Ovary (tissue), 3 donors: ENCODE data around the gene KCTD19.

Experiments used
- POLR2A ChIP-seq: fragments of 450-650 bp; IDR thresholded peaks from one replicate; pipeline ENCODE4 v1.6.1; 2017; ENCODE audit warnings: antibody characterized with exemption, mild to moderate bottlenecking, moderate library complexity
- TF ChIP-seq, protein P1 (sequence below), 3 donors: fragments of 450-650 bp in 2 of 3; fragments of 200-600 bp in 1 of 3; IDR thresholded peaks; one replicate each; pipeline versions ENCODE4 v1.5.1 to v1.8.0; 2016 to 2022; ENCODE audit warnings: antibody characterized with exemption in 3 of 3, mild to moderate bottlenecking in 1 of 3
- donor health status: DM: no; HTN: no; CAD: no.

DNA sequence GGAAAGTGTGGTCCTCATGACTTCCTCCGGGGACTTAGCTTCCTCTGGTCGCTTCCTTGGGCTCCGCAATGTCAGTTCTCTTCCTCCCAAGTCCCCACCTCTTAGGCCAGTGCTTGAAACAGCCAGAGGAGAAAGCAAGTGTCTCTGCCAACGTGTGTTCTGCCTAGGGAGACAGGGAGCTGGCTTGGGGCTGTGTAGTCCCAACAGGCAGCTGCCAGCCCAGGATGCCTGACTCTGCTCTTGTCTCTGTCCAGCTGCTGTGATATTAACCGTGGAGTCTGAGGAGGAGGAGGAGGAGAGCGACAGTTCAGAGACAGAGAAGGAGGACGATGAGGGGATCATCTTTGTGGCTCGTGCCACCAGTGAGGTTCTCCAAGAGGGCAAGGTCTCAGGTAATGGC, 60.7 kb downstream of the KCTD19 start:
- TF ChIP-seq, protein P1, sequence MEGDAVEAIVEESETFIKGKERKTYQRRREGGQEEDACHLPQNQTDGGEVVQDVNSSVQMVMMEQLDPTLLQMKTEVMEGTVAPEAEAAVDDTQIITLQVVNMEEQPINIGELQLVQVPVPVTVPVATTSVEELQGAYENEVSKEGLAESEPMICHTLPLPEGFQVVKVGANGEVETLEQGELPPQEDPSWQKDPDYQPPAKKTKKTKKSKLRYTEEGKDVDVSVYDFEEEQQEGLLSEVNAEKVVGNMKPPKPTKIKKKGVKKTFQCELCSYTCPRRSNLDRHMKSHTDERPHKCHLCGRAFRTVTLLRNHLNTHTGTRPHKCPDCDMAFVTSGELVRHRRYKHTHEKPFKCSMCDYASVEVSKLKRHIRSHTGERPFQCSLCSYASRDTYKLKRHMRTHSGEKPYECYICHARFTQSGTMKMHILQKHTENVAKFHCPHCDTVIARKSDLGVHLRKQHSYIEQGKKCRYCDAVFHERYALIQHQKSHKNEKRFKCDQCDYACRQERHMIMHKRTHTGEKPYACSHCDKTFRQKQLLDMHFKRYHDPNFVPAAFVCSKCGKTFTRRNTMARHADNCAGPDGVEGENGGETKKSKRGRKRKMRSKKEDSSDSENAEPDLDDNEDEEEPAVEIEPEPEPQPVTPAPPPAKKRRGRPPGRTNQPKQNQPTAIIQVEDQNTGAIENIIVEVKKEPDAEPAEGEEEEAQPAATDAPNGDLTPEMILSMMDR (IDR thresholded peaks at IDR 0.05), result no peak
- TF ChIP-seq POLR2A, result no peak
